ENCODE results near the gene POLK.
"Not testable (repeated sequence)": the region's sequence is repeated elsewhere in the genome, so short reads cannot be mapped to it uniquely, and the experiment has no call there.

Gene POLK

GRCh38 chr5:75610201-75610600 is 98.5 kb downstream of the POLK start:
- DNase-seq (ENCODE audit: low read depth in 2 of 2) = no peak

- DNase-seq (ENCODE audit: low read depth in 2 of 2) = not testable (repeated sequence)
Observed at GRCh38 chr5:75610859-75611310, 99.2 kb downstream of the POLK start.

- DNase-seq (ENCODE audit: low read depth in 2 of 2) = peak in 1 of 2 donors; percentile 1
Observed at GRCh38 chr5:75611311-75612225, 99.9 kb downstream of the POLK start, which contains the start of gene ANKDD1B. ANKDD1B (plus strand) TSS chr5:75611453; CDS start chr5:75611635, 182 bp downstream.

GRCh38 chr5:75612226-75612569 is 100.5 kb downstream of the POLK start:
- DNase-seq (ENCODE audit: low read depth in 2 of 2) = no peak

- no peak for DNase-seq (ENCODE audit: low read depth in 2 of 2)
Observed at GRCh38 chr5:75612901-75613300, 101.2 kb downstream of the POLK start.

GRCh38 chr5:75614176-75614575 is 102.5 kb downstream of the POLK start:
- DNase-seq (ENCODE audit: low read depth in 2 of 2) = no peak

- DNase-seq (ENCODE audit: low read depth in 2 of 2) = no peak
Observed at GRCh38 chr5:75616371-75616881, 104.7 kb downstream of the POLK start.

GRCh38 chr5:75616971-75617621 is 105.4 kb downstream of the POLK start:
- DNase-seq (ENCODE audit: low read depth in 2 of 2) = no peak

- no peak for DNase-seq (ENCODE audit: low read depth in 2 of 2)
Observed at GRCh38 chr5:75617736-75618352, 106.2 kb downstream of the POLK start.

GRCh38 chr5:75620184-75620959 is 108.7 kb downstream of the POLK start:
- DNase-seq (ENCODE audit: low read depth in 2 of 2) = no peak

GRCh38 chr5:75622564-75622963 is 110.9 kb downstream of the POLK start:
- DNase-seq (ENCODE audit: low read depth in 2 of 2) = no peak

GRCh38 chr5:75623846-75624245 is 112.2 kb downstream of the POLK start:
- no peak for DNase-seq (ENCODE audit: low read depth in 2 of 2)

- no peak for DNase-seq (ENCODE audit: low read depth in 2 of 2)
Observed at GRCh38 chr5:75626959-75627358, 115.3 kb downstream of the POLK start.

GRCh38 chr5:75627801-75628200 is 116.1 kb downstream of the POLK start:
- DNase-seq (ENCODE audit: low read depth in 2 of 2) = no peak

GRCh38 chr5:75630875-75631274 is 119.2 kb downstream of the POLK start:
- no peak for DNase-seq (ENCODE audit: low read depth in 2 of 2)

GRCh38 chr5:75632321-75632720 is 120.6 kb downstream of the POLK start:
- DNase-seq (ENCODE audit: low read depth in 2 of 2) = no peak

GRCh38 chr5:75637949-75638348 is 126.3 kb downstream of the POLK start:
- no peak for DNase-seq (ENCODE audit: low read depth in 2 of 2)

GRCh38 chr5:75639535-75640311 is 128.0 kb downstream of the POLK start:
- no peak for DNase-seq (ENCODE audit: low read depth in 2 of 2)

GRCh38 chr5:75640395-75640794 is 128.7 kb downstream of the POLK start:
- DNase-seq (ENCODE audit: low read depth in 2 of 2) = no peak

GRCh38 chr5:75640826-75641225 is 129.1 kb downstream of the POLK start:
- DNase-seq (ENCODE audit: low read depth in 2 of 2) = no peak

- DNase-seq (ENCODE audit: low read depth in 2 of 2) = no peak
Observed at GRCh38 chr5:75648712-75649111, 137.0 kb downstream of the POLK start.
